Endometrium (tissue), 2 donors: ENCODE data around the gene PITX1.

Experiments
- FAIRE-seq: peaks from 2 replicates; lab custom pipeline; 2012; peaks lifted over from hg19 to GRCh38; lab: Jason Lieb, UNC
- donor health status: control.
- donor health status: control.

The PITX1 gene

DNA sequence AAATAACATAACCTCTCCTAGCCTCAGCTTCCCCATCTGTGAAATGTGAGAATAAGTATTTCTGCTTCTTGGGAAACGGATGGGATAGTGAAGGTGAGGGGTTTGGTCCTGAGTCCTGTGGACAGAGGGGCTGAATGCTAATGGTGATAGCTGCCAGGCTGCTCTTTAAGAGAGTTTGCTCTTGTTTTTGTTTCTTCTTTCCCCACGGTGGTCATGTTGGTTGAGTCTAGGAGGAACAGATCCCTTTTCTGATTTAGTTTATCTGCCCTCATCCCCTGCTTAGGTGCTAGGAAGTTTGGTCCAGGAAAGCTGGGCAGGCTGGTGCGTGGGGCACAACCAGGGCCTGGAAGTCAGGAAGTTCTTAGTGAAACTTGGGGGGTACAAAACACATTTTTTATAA lies 7.7 kb upstream of the PITX1 start:
- no peak for FAIRE-seq

DNA sequence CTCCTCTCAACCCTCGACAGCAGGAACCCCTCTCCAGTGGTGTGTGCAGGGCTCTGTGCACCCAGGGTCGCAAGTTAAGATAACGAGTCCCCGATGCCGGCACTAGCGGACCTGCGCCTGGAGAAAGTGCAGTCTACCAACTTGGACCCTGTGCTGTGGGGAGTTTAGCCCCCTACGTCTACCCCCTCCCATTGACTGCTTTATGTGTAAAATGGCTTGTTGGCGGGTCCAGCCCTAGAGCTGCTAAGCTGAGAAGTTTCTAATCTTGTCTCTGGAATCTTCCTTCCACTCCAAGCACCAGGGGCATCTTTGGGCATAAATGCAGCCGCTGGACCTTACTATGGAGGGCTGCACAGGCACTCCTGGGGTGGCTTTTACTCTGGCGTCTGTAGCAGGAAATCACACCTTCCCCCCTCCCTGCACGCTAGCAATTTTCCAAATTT lies 7.1 kb upstream of the PITX1 start:
- no peak for FAIRE-seq

- FAIRE-seq = no peak
Observed at GRCh38 chr5:135040333-135041144, 6.5 kb upstream of the PITX1 start.

GRCh38 chr5:135040034-135040332 lies 6.0 kb upstream of the PITX1 start:
- no peak for FAIRE-seq

DNA sequence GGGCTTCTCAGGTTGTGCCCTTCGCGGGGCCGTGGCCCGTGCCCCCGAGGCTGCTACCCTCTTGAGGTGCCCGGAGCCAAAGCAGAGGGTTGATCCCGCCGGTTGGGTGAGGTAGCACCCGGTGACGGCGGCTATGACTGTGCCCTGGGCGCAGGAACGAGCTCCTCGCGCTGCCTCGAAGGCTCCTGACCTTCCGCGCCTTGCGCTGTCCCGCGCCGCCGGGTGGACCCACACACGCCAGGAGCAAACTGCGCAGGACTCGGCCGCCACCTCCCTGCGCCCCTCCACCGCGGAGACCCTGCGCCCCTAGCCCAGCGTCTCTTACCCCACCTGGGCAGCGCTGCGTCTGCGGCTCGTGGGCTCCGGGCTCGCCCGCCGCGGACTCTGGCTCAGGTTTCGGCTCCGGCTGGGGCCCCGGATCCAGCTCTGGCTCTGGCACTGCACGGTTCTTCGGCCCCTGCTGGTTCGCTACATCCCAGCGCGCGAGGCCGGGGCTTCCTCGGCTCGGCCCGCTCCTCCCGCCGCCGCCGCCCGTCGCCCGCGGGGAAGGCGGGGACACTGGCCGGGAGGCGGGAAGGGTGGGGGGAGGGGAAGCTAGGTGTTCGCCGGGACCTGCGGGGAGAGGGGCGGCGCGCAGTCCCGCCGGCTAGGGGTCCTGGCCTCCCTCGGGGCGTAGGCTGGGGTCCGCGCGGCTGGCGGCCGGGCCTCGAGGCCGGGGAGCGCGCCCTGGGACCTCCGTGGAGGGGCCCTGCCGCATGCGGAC lies 5.4 kb upstream of the PITX1 start:
- FAIRE-seq = no peak

- FAIRE-seq = no peak
Observed at GRCh38 chr5:135038813-135039270, 4.8 kb upstream of the PITX1 start.

DNA sequence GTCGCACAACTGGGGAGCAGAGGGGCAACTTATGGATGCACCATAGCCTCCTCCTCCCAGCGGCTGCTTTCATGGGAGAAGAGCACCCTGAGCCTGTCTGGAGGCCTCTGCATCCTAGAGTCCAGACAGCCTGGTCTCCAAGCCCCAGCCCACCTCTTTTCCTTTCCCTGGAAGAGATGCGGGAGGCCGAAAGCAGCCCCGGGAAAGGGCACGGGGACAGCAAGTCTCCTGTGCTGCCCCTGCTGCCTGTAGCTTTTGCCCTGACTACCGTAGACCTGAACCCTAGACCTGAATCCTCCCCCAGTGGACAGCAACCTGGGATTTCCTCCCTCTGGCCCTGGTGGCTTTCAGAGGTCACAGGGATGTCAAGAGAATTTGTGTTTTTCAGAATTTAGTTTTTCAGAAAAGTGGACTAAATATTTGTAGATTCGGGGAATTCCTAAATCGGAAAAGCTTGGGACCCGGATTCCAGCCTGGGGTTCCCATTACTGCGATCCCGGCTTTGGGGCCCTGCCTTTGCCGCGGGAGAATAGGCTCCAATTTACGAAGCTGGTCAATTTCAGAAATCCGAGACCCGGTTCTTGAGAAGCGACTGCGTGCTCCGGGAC lies 4.3 kb upstream of the PITX1 start:
- no peak for FAIRE-seq

- FAIRE-seq = no peak
Observed at GRCh38 chr5:135037519-135038204, 3.6 kb upstream of the PITX1 start.

- no peak for FAIRE-seq
Observed at GRCh38 chr5:135036405-135036804, 2.4 kb upstream of the PITX1 start.

GRCh38 chr5:135035678-135036030 lies 1.6 kb upstream of the PITX1 start:
- FAIRE-seq = no peak

DNA sequence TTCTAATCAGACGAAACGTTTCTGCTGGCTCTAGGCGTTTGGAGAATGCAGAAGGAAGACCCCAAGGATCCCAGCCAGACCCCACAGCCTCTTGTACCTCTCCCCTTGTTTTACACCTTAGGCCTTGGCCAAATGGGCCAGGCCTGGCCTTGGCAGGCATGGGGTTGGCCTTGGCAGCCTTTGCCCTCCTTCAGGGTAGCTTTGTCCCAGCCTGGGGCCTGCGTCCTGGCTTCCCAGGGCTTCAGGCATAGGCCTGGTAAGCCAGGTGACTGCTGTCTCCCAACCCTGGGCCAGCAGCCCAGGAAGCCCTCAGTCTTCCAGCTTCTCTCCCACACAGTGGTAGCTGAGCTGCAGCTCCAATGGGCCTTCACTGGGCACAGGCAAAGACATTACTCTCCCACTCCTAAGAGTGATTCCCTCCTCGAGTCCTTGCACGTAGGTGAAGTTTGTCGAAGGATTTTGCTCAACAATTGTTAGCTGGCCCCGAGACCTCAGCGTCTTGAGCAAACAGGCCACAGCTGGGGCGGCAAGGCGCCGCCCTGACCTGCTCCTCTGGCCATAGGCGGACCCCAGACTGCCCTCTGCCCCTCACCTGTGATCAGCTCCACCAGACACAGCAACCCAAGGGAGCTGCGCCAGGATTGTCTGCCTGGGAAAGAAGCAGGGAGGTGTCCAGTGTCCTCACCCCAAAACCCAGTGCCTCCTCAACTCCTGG lies 1.1 kb upstream of the PITX1 start:
- no peak for FAIRE-seq

DNA sequence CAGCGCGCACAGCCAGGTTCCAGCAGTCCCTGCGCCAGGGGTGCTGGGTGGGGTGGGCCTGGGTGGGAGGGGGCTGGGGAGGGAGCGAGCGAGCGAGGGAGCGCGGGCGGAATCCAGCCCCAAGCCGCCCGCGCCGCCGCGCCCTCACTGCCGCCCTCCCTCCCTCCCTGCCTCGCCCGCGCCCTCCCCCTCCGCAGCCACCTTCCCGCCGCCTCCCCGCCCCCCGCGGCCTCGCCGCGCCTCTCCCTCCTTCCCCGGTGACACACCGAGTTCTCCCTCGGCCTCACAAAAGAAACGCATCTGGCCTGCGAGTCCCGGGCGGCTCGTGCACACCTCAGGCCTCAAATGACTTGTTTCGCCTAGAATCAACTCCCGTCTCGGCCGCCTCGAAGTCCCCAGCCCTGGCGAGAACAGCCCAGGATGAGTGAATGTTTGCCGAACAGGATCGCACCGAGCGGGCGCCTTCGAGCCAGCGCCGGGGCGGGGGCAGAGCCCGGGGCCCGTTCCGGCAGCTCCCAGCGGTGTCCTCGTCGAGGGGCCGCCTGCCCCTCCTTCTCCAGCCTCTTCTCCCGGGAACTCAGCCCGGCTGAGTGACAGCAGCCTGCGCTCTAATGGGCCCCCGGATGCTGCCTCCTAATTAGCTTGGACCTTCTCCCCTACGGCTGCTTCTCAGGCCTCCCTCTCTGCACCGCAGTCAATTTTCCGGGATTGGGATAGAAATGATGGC lies 371 bp upstream of the PITX1 start:
- no peak for FAIRE-seq

- no peak for FAIRE-seq
Observed at GRCh38 chr5:135032999-135033861, 798 bp downstream of the PITX1 start.

- FAIRE-seq = no peak
Observed at GRCh38 chr5:135032695-135032998, 1.4 kb downstream of the PITX1 start.

- no peak for FAIRE-seq
Observed at GRCh38 chr5:135031813-135032694, 2.0 kb downstream of the PITX1 start.

DNA sequence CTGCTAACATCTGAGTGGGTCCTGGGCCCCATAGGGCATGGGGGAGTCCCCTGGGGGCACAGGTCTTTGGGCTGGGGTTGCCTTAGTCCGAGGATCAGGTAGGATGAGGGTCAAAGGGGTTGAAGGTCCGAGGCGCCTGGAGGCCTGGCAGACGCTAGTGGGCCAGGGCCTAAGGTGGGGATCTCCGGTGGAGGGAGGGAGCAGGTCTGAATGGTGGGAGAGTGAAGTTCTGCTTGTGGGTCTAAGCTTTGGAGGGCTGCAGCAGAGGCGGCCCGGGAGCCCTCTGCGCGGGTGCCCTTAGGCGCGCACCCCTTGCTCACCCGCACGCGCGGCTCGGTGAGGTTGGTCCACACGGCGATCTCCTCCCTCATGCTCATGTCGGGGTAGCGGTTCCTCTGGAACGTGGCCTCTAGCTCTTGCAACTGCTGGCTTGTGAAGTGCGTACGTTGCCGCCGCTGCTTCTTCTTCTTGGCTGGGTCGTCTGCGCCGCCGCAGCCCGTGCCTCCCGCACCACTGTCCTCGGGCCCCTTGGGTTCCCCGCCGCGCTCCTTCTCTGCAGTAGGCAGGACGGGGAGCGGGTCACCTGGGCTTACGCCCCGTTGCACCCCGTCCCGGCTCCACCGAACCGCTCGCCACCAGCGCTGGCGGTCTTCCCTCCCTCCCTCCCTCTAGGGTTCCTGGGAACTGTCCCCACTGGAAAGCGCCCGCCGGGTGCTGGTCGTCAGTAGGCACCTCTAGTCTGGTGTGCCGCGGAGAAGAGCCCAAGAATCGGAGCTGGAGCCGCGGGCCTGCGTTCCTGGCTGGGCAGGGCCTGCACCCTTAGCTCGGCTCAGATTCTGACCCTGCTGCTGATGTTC lies 2.8 kb downstream of the PITX1 start:
- no peak for FAIRE-seq

DNA sequence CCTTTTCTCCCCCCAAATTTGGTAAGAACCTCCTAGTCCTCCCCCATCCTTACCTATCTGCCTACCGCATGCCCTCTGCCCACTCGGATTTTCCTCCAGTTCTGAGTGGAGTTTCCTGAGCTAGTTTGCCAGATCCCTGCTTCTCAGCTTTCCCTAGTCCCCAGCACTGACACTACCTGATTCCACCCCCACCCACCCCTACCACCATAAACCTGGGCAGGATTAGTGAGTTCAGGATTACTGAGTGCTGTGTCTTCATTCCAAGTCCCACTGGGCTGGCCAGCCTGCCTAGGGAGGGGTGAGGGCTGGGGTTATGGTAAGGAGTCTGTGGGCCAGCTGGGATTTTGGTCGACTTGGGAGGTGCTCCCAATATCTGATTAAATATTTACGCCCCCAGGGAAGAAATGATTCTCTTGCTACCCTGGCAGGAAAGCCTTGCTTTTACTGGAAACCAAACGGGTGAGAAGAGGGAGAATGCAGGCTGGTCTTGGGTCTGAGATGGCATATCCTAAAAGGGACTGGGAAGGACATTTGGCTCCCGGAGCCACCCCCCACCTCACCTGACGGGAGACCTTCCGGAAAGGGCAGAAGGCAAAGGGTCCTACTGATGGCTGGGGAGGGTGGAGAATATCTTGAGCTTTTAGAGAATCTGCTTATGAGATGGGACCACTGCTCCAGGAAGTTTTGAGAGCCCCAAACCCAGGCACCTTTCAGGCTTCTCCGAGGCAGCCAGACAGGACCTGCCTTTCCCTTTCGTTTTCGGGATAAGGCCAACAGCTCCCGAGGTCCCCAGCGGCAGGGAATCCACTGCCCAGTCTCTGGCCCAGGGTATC lies 3.7 kb downstream of the PITX1 start:
- FAIRE-seq = no peak
